Stimulated activated memory B cell treated with anti-CD40 and anti-IgM and Interleukin-4, amounts not matched to agents 10 μg/mL and 1 μg/mL and 100 μg/mL, for 72 hours (primary cell): ENCODE measurements around the gene GJB4.
"Not testable (repeated sequence)": the region's sequence is repeated elsewhere in the genome, so short reads cannot be mapped to it uniquely, and the experiment has no call there.

Experiments
- ATAC-seq: fragments of 150-1000 bp; cut with Tn5 transposase; 2 replicates; pipeline ENCODE4 v1.10.0; 2021
- H3K27ac Mint-ChIP-seq: one replicate; pipeline ENCODE4 v1.8.0; 2022; ENCODE audit warnings: mild to moderate bottlenecking, mixed read lengths
- H3K27me3 Mint-ChIP-seq: one replicate; pipeline ENCODE4 v1.8.0; 2022; ENCODE audit warnings: mixed read lengths
- H3K36me3 Mint-ChIP-seq: one replicate; pipeline ENCODE4 v1.8.0; 2022; ENCODE audit warnings: mixed read lengths
- H3K4me1 Mint-ChIP-seq: one replicate; pipeline ENCODE4 v1.8.0; 2022; ENCODE audit warnings: mixed read lengths
- H3K4me3 Mint-ChIP-seq: one replicate; pipeline ENCODE4 v1.8.0; 2022; ENCODE audit warnings: mild to moderate bottlenecking, moderate library complexity, mixed read lengths
- H3K9me3 Mint-ChIP-seq: one replicate; pipeline ENCODE4 v1.8.0; 2022; ENCODE audit warnings: mixed read lengths

The GJB4 gene

GRCh38 chr1:34759503-34760357 lies at the start of gene GJB4:
Gene GJB4 (plus strand): TSS chr1:34759740. CDS start chr1:34761255, 1,515 bp downstream.
- no peak for ATAC-seq
- Mint-ChIP-seq H3K27ac (no peak within 1 kb of the TSS), H3K27me3 (peaks cover 39% of the 10 kb centered on the region), H3K4me1 (no peaks in the 10 kb centered on the region), H3K4me3 (no peak within 1 kb of the TSS), H3K36me3 (no peaks in the 10 kb centered on the region), H3K9me3 (no peaks in the 10 kb centered on the region)

GRCh38 chr1:34710812-34711211 lies 48.7 kb upstream of the GJB4 start:
- Mint-ChIP-seq H3K4me3 (no peak overlapping the region), H3K4me1 (no peaks in the 10 kb centered on the region), H3K27me3 (no peaks in the 10 kb centered on the region), H3K36me3 (no peaks in the 10 kb centered on the region), H3K9me3 (peaks cover 4% of the 10 kb centered on the region), H3K27ac (no peak overlapping the region)
- ATAC-seq = no peak

- no peak for ATAC-seq
- Mint-ChIP-seq H3K4me1 (no peaks in the 10 kb centered on the region), H3K4me3 (no peak overlapping the region)
These were observed 48.1 kb upstream of the GJB4 start for GRCh38 chr1:34711485-34711884.

GRCh38 chr1:34712007-34712688 lies 47.4 kb upstream of the GJB4 start:
- Mint-ChIP-seq H3K27ac (no peak overlapping the region), H3K4me3 (no peak overlapping the region), H3K27me3 (peaks cover 5% of the 10 kb centered on the region), H3K9me3 (peaks cover 4% of the 10 kb centered on the region), H3K4me1 (no peaks in the 10 kb centered on the region), H3K36me3 (no peaks in the 10 kb centered on the region)
- ATAC-seq = no peak

More at GRCh38 chr1:34711485-34711884, 48.1 kb upstream of the GJB4 start:
- Mint-ChIP-seq H3K9me3 (peaks cover 4% of the 10 kb centered on the region), H3K27me3 (no peaks in the 10 kb centered on the region), H3K27ac (no peak overlapping the region), H3K36me3 (no peaks in the 10 kb centered on the region)

DNA sequence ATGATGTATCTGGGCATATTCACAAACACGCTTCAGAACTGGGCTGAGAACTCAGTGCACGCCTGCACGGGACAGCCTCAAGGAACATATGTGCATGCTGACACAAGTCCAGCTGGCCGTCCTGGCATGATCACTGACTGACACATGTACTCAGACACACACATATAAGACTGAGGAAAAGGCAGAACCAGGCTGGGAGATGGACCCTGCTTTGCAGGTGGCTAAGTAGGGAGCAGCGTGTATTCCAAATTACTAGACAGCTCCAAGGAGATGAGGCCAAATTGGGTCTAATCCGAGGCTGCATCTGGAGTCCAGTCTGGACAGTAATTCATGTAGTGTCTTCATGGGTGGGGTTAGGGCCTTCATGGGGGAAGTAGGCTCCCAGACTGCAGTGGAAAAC lies 46.1 kb upstream of the GJB4 start:
- Mint-ChIP-seq H3K36me3 (no peaks in the 10 kb centered on the region), H3K4me1 (no peaks in the 10 kb centered on the region), H3K9me3 (peaks cover 8% of the 10 kb centered on the region), H3K27me3 (peaks cover 16% of the 10 kb centered on the region), H3K27ac (no peak overlapping the region), H3K4me3 (no peak overlapping the region)
- no peak for ATAC-seq

DNA sequence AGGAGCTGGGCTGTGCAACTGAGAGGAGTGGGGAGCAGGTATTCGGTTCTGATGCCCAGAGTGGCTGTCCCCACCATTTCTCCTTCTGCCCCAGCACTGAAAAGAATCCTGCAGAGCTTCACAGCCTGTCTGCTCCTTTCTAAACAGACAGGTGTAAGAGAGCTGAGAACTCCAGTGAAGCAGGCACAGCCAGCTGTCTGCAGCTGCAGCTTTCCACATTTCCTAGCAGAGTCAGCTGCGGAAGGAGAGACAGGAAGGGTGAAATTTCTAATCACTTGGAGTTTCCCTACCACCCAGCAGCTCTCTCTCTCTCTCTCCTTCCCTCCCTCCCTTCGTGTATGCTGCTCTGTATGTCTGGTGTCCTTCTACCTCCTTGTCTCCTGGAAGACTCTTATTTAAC lies 45.2 kb upstream of the GJB4 start:
- Mint-ChIP-seq H3K27me3 (peaks cover 18% of the 10 kb centered on the region), H3K27ac (no peak overlapping the region), H3K9me3 (peaks cover 7% of the 10 kb centered on the region), H3K4me1 (no peaks in the 10 kb centered on the region), H3K36me3 (no peaks in the 10 kb centered on the region), H3K4me3 (no peak overlapping the region)
- peak; percentile 22 for ATAC-seq

DNA sequence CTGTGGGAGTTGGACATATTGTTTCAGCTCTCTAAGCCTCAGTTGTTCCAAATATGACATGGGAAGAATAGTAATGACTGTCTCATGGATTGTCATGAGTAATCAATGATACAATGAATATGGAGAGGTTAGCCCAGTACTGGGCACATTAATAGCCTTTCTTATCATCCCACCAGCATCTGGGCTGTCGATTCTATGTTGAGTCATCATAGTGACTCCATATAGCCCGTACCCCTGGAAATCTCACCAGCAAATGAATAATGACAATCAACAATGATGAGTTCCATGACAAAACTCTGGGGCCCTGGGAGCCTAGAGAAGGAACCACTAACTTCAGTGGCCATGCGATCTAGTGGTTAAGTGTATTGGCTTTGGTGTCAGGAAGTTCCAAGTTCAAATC lies 44.4 kb upstream of the GJB4 start:
- Mint-ChIP-seq H3K36me3 (no peaks in the 10 kb centered on the region), H3K9me3 (peaks cover 4% of the 10 kb centered on the region), H3K27ac (no peak overlapping the region), H3K27me3 (peaks cover 26% of the 10 kb centered on the region), H3K4me1 (no peaks in the 10 kb centered on the region), H3K4me3 (no peak overlapping the region)
- no peak for ATAC-seq

DNA sequence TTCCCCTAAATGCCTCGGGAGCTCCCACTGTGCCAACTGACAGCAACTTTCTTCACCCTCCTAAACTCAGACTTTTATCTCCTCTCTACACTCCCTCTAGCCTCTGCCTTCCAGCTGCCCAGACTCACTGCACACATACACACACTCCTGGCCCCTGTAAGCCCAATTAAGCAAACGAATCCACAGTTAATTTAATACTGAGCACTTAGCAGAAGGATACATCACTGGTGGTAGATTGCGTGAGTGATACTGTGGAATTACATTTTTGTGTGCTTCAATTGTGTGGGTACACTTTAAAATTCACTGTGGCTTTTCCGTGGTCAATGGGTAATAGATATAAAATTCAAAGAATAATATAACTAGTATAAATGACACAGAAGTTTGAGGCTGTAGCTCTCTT lies 38.3 kb upstream of the GJB4 start:
- Mint-ChIP-seq H3K36me3 (no peaks in the 10 kb centered on the region), H3K27me3 (peaks cover 59% of the 10 kb centered on the region), H3K9me3 (peaks cover 4% of the 10 kb centered on the region), H3K4me1 (no peaks in the 10 kb centered on the region), H3K27ac (no peak overlapping the region), H3K4me3 (no peak overlapping the region)
- ATAC-seq = no peak

DNA sequence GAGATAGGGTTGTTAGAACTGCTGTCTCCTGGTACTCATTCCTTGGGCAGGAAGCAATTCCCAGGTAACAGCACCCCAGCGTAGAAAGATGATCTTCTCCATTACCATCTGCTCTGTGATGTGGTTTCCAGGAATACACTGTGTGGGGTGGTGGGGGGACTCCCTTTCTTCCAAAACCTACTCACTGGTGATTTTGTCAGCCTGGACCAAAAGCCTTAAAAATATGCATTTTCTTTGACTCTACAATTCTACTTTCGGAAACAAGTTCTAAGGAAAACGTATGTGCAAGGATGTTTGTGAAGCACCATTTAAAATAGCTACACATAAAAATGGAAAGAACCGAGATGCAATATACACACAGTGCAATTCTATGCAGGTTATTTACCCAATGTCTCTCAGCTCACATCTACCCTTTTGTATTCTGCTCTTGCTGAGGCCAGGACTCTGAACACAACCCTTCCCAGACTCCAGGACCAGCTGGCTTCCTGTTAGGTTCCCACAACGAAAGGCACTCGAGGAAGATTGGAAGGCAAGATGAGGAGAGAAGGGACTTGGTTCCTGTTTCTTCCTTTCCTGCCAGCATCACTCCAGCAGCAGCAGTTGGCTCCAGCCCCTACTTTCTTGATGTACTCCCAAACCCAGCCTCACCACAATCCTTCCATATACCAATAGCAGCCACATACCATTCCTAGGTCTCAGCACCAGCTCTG lies 37.7 kb upstream of the GJB4 start:
- H3K27me3 Mint-ChIP-seq = peaks cover 57% of the 10 kb centered on the region
- no peak overlapping the region for H3K27ac Mint-ChIP-seq
- H3K36me3 Mint-ChIP-seq = no peaks in the 10 kb centered on the region
- no peaks in the 10 kb centered on the region for H3K4me1 Mint-ChIP-seq
- H3K9me3 Mint-ChIP-seq = peaks cover 4% of the 10 kb centered on the region
- ATAC-seq = no peak
- no peak overlapping the region for H3K4me3 Mint-ChIP-seq

- no peak overlapping the region for H3K4me3 Mint-ChIP-seq
- no peaks in the 10 kb centered on the region for H3K9me3 Mint-ChIP-seq
These were observed 32.7 kb upstream of the GJB4 start for GRCh38 chr1:34726861-34727260.

DNA sequence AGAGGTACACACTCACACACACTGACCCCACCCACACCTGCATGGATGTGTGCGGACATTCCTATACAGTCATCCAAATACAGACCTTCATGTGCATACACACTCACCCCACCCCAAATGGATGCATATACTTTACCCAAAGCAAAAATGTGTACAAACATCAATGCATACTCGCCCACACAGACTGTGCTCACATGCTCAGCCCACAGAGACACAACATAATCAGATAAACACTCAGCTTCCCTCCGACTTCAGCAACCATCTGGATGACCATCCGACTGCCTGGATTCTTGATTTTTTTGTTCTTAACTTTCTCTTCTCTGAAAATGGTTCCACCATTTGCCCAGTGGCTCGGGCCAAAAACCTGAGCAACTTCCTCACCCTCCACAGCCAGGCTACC lies 29.1 kb upstream of the GJB4 start:
- no peaks in the 10 kb centered on the region for H3K9me3 Mint-ChIP-seq
- H3K27ac Mint-ChIP-seq = no peak overlapping the region
- peaks cover 6% of the 10 kb centered on the region for H3K27me3 Mint-ChIP-seq
- H3K4me3 Mint-ChIP-seq = no peak overlapping the region
- no peaks in the 10 kb centered on the region for H3K4me1 Mint-ChIP-seq
- no peaks in the 10 kb centered on the region for H3K36me3 Mint-ChIP-seq
- peak; percentile 13 for ATAC-seq

More at GRCh38 chr1:34726861-34727260, 32.7 kb upstream of the GJB4 start:
- no peaks in the 10 kb centered on the region for H3K4me1 Mint-ChIP-seq
- no peak overlapping the region for H3K27ac Mint-ChIP-seq
- no peaks in the 10 kb centered on the region for H3K36me3 Mint-ChIP-seq
- no peak for ATAC-seq
- peaks cover 17% of the 10 kb centered on the region for H3K27me3 Mint-ChIP-seq

GRCh38 chr1:34732831-34733230 lies 26.7 kb upstream of the GJB4 start:
- H3K9me3 Mint-ChIP-seq, H3K4me1 Mint-ChIP-seq, H3K4me3 Mint-ChIP-seq, H3K27ac Mint-ChIP-seq, ATAC-seq, H3K36me3 Mint-ChIP-seq: not testable (repeated sequence)
- peaks cover 21% of the 10 kb centered on the region for H3K27me3 Mint-ChIP-seq

DNA sequence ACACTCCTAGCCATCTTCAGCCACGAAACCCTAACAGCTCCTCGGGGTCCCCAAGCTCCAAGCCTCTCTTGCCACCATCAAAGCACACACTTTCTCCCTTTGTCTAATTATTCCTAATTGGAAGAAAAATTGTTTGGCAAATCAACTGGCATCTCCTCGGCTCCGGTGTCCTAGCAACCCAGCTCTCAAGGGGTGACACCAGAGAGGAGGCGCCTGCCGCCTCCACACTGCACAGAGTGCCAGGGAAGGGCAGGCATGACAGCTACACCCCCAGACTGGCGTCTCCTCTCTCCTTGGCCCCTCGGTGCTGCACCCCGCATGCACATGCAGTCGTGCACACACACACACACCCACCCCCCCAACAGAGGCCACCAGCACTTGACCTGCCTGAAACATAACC lies 22.8 kb upstream of the GJB4 start:
- no peak for ATAC-seq
- H3K4me3 Mint-ChIP-seq = no peak overlapping the region
- H3K9me3 Mint-ChIP-seq = no peaks in the 10 kb centered on the region
- H3K27me3 Mint-ChIP-seq = peaks cover 21% of the 10 kb centered on the region
- H3K4me1 Mint-ChIP-seq = no peaks in the 10 kb centered on the region
- H3K36me3 Mint-ChIP-seq = no peaks in the 10 kb centered on the region
- no peak overlapping the region for H3K27ac Mint-ChIP-seq

- H3K27ac Mint-ChIP-seq, H3K9me3 Mint-ChIP-seq, H3K36me3 Mint-ChIP-seq, H3K4me1 Mint-ChIP-seq, ATAC-seq, H3K4me3 Mint-ChIP-seq: not testable (repeated sequence)
- peaks cover 24% of the 10 kb centered on the region for H3K27me3 Mint-ChIP-seq
These were observed 22.3 kb upstream of the GJB4 start for GRCh38 chr1:34737236-34737635.

- H3K4me3 Mint-ChIP-seq = no peak overlapping the region
- no peaks in the 10 kb centered on the region for H3K9me3 Mint-ChIP-seq
- no peak for ATAC-seq
- peaks cover 8% of the 10 kb centered on the region for H3K4me1 Mint-ChIP-seq
- H3K36me3 Mint-ChIP-seq = no peaks in the 10 kb centered on the region
- H3K27ac Mint-ChIP-seq = no peak overlapping the region
- H3K27me3 Mint-ChIP-seq = peaks cover 37% of the 10 kb centered on the region
These were observed 19.9 kb upstream of the GJB4 start for GRCh38 chr1:34739613-34740012.
